GM12878 (cell line): ENCODE results near the gene TULP1. TPM values are rescaled to one million over a fixed set of nuclear protein-coding genes. Genes with fewer than 3 reads are reported as not detected.

Experiments used
- ATAC-seq: fragments of 200-7000 bp; cut with Tn5 transposase; 3 replicates; pipeline ENCODE4 v1.9.1; 2020; ENCODE audit warnings: mild to moderate bottlenecking, moderate library complexity
- BruUV-seq: library from RNA; stranded (reverse); fragments of 400-500 nt; replicated peaks from 2 replicates; lab custom pipeline; 2021; lab: Mats Ljungman, UMichigan
- CTCF ChIA-PET: fragments of 300-600 bp; sonication (Branson Sonifier 250); formaldehyde crosslinking; extraction: SDS; loops from one replicate; lab custom pipeline; 2021; ENCODE audit warnings: inconsistent platforms; lab: Yijun Ruan, JAX
- POLR2A ChIA-PET: fragments of 350-600 bp; formaldehyde crosslinking; extraction: SDS; loops from one replicate; lab custom pipeline; 2021; ENCODE audit warnings: inconsistent platforms; lab: Charles Lee
- RAD21 ChIA-PET: fragments of 300-600 bp; sonication (Branson Sonifier 250); formaldehyde crosslinking; loops from one replicate; lab custom pipeline; 2023; ENCODE audit warnings: antibody characterized with exemption; ENCODE audit not compliant: unreplicated experiment; lab: Charles Lee
- SMC1A ChIA-PET: fragments of 300-600 bp; sonication (Branson Sonifier 250); formaldehyde crosslinking; loops from one replicate; lab custom pipeline; 2023; ENCODE audit not compliant: unreplicated experiment, uncharacterized antibody; lab: Charles Lee
- DNase-seq: peaks from one replicate; pipeline ENCODE4 v3.0.0-alpha.2; 2011; ENCODE audit warnings: low read depth, low spot score
- FAIRE-seq: peaks from 3 replicates; lab custom pipeline; 2011; peaks lifted over from hg19 to GRCh38; lab: Jason Lieb, UNC
- H2AFZ ChIP-seq: 2 replicates; pipeline ENCODE4 v1.6.0; 2011; ENCODE audit warnings: low read depth, low read length, control low read depth; ENCODE audit not compliant: control insufficient read depth
- H3K27ac ChIP-seq: 2 replicates; pipeline ENCODE4 v1.5.1; 2011; ENCODE audit warnings: control low read depth; ENCODE audit not compliant: control insufficient read depth, insufficient read depth
- H3K27me3 ChIP-seq, 2 experiments: replicated peaks in 1 of 2; 2 replicates each; pipeline versions ENCODE4 v1.6.0 to v1.6.1; 2011; ENCODE audit warnings: low read length in 1 of 2; ENCODE audit not compliant: control insufficient read depth in 2 of 2, insufficient read depth in 2 of 2
- H3K36me3 ChIP-seq, 2 experiments: 2 replicates each; pipeline ENCODE4 v1.5.1; 2011; ENCODE audit warnings: low read length in 1 of 2; ENCODE audit not compliant: control insufficient read depth in 2 of 2, insufficient read depth in 2 of 2
- H3K4me1 ChIP-seq: 2 replicates; pipeline ENCODE4 v1.6.1; 2011; ENCODE audit warnings: mild to moderate bottlenecking, low read length, moderate library complexity, mixed read lengths; ENCODE audit not compliant: control insufficient read depth, insufficient read depth
- H3K4me2 ChIP-seq: 2 replicates; pipeline ENCODE4 v1.6.0; 2011; ENCODE audit warnings: control low read depth; ENCODE audit not compliant: control insufficient read depth, insufficient read depth
- H3K4me3 ChIP-seq: fragments of 200-600 bp; sonication (generic); 2 replicates; pipeline ENCODE4 v1.5.1; 2016
- H3K79me2 ChIP-seq: 2 replicates; pipeline ENCODE4 v1.6.0; 2011; ENCODE audit warnings: low read length; ENCODE audit not compliant: control insufficient read depth, insufficient read depth
- H3K9ac ChIP-seq: 2 replicates; pipeline ENCODE4 v1.8.0; 2011; ENCODE audit warnings: low read length, control low read depth, mixed read lengths; ENCODE audit not compliant: control insufficient read depth, insufficient read depth
- H3K9me3 ChIP-seq: replicated peaks from 3 replicates; pipeline ENCODE4 v1.5.1; 2011; ENCODE audit warnings: mild to moderate bottlenecking, low read length; ENCODE audit not compliant: control insufficient read depth, insufficient read depth
- H4K20me1 ChIP-seq: 2 replicates; pipeline ENCODE4 v1.6.0; 2011; ENCODE audit not compliant: control insufficient read depth, insufficient read depth
- ATF3 ChIP-seq: IDR thresholded peaks from 2 replicates; pipeline ENCODE4 v1.6.1; 2011; ENCODE audit warnings: low read depth, mild to moderate bottlenecking, low read length, moderate library complexity, borderline replicate concordance; ENCODE audit errors: extremely low read depth
- CBFB ChIP-seq: IDR thresholded peaks from 2 replicates; pipeline ENCODE4 v1.6.1; 2016; ENCODE audit warnings: antibody characterized with exemption, low read depth
- CBX5 ChIP-seq: sonication (generic); IDR thresholded peaks from 2 replicates; pipeline ENCODE4 v1.6.1; 2016; ENCODE audit warnings: low read depth, moderate library complexity, mild to moderate bottlenecking, inconsistent platforms
- CHD1 ChIP-seq: IDR thresholded peaks from 2 replicates; pipeline ENCODE4 v1.6.1; 2012; ENCODE audit warnings: low read depth, low read length, improper control_type of control experiment
- CREB1 ChIP-seq: IDR thresholded peaks from 2 replicates; pipeline ENCODE4 v1.6.1; 2012; ENCODE audit warnings: low read depth, mild to moderate bottlenecking, inconsistent platforms
- E4F1 ChIP-seq: fragments of 450-650 bp; IDR thresholded peaks from 2 replicates; pipeline ENCODE4 v1.6.1; 2018; ENCODE audit warnings: borderline replicate concordance, mild to moderate bottlenecking; ENCODE audit not compliant: partially characterized antibody
- KAT2A ChIP-seq: conservative IDR thresholded peaks from 2 replicates; pipeline ENCODE4 v1.6.1; 2011; ENCODE audit warnings: low read depth, low read length; ENCODE audit not compliant: control insufficient read depth
- NFYA ChIP-seq: IDR thresholded peaks from 2 replicates; pipeline ENCODE4 v1.6.1; 2011; ENCODE audit warnings: low read depth, mild to moderate bottlenecking, low read length, improper control_type of control experiment, borderline replicate concordance
- SMARCA5 ChIP-seq: fragments of 450-650 bp; IDR thresholded peaks from 2 replicates; pipeline ENCODE4 v1.6.1; 2017; ENCODE audit warnings: mild to moderate bottlenecking
- SRF ChIP-seq, 2 experiments: IDR thresholded peaks; 2 replicates each; pipeline ENCODE4 v1.6.1; 2011; ENCODE audit warnings: low read depth in 2 of 2, low read length in 2 of 2, mild to moderate bottlenecking in 1 of 2, moderate library complexity in 1 of 2
- STAT3 ChIP-seq: IDR thresholded peaks from 2 replicates; pipeline ENCODE4 v1.6.1; 2011; ENCODE audit warnings: low read depth, low read length, improper control_type of control experiment
- TARDBP ChIP-seq: IDR thresholded peaks from 2 replicates; pipeline ENCODE4 v1.6.1; 2016; ENCODE audit warnings: borderline replicate concordance
- ZBTB33 ChIP-seq: fragments of 450-650 bp; IDR thresholded peaks from 2 replicates; pipeline ENCODE4 v1.6.1; 2017; ENCODE audit warnings: mild to moderate bottlenecking
- ZNF207 ChIP-seq: fragments of 450-650 bp; IDR thresholded peaks from 2 replicates; pipeline ENCODE4 v1.6.1; 2014; ENCODE audit warnings: antibody characterized with exemption, mild to moderate bottlenecking, borderline replicate concordance
- ZZZ3 ChIP-seq: IDR thresholded peaks from 2 replicates; pipeline ENCODE4 v1.6.1; 2011; ENCODE audit warnings: low read depth; ENCODE audit not compliant: control insufficient read depth, insufficient read length
- WGBS: methylation state at CpG from one replicate; pipeline ENCODE4 v1.1.6; 2016; ENCODE audit warnings: low lambda C conversion rate; ENCODE audit not compliant: insufficient replicate concordance, insufficient coverage; ENCODE audit errors: missing lambda C conversion rate; 5-methylcytosine and 5-hydroxymethylcytosine counted together
- in situ Hi-C: fragments of 300-500 bp; cut with MboI; formaldehyde crosslinking; loops from 9 replicates; pipeline ENCODE4 v1.14.3; 2018; ENCODE audit warnings: mixed read lengths
- intact Hi-C: fragments of 100-400 bp; cut with micrococcal nuclease; formaldehyde crosslinking; loops from one replicate; pipeline ENCODE4 v1.14.2; 2022; ENCODE audit not compliant: unreplicated experiment
- polyA plus RNA-seq, 11 experiments: library from polyadenylated mRNA; depleted of rRNA in 4 of 11; unstranded in 6 of 11; stranded (reverse) in 5 of 11; fragments of >200 nt; fragmentation: Nextera tagmentation in 4 of 11; fragmentation: Illumina TruSeq in 1 of 11; extraction: Ambion mirVana in 4 of 11; extraction: Trizol in 1 of 11; gene quantifications; 1 replicate in 1 of 11; 2 replicates in 10 of 11; pipeline versions ENCODE4 v1.2.1 to v1.2.3, GENCODE V29; 2011 to 2016; ENCODE audit warnings: inconsistent platforms in 2 of 11, missing spikeins in 2 of 11, low read depth in 1 of 11
- total RNA-seq, 4 experiments: library from RNA; depleted of rRNA in 3 of 4; stranded (reverse); fragments of >200 nt in 3 of 4; fragmentation: Illumina TruSeq in 1 of 4; extraction: Trizol in 1 of 4; gene quantifications; 2 replicates each; pipeline versions ENCODE4 v1.2.1 to v1.2.3, GENCODE V29; 2013 to 2021
- TF ChIP-seq, protein P1 (sequence below): fragments of 450-650 bp; formaldehyde crosslinking; IDR thresholded peaks from 2 replicates; pipeline ENCODE4 v1.4.0; 2022; ENCODE audit warnings: mild to moderate bottlenecking, moderate library complexity

Gene TULP1
- total and polyA plus RNA-seq, 10 of the 15 experiments (the other 5 are each of a cell fraction or from before 2014, with no cell fraction given) = not detected

- intact Hi-C loops = no loop called here
- POLR2A ChIA-PET = no interaction called here
These were observed 37.7 kb upstream of the TULP1 start for GRCh38 chr6:35550437-35550836.

More at GRCh38 chr6:35550437-35550836, 37.7 kb upstream of the TULP1 start:
- no peaks in the 10 kb centered on the region for H3K27me3 ChIP-seq
- no peak for TF ChIP-seq SRF (IDR thresholded peaks at IDR 0.05; ENCODE audit: low read depth in 2 of 2, low read length in 2 of 2)
- TF ChIP-seq ATF3 = no peak
- TF ChIP-seq NFYA = no peak
- TF ChIP-seq STAT3 = no peak
- TF ChIP-seq KAT2A = no peak
- TF ChIP-seq CHD1 = no peak
- no peak for TF ChIP-seq ZNF207
- TF ChIP-seq CBFB = no peak
- no peak for TF ChIP-seq CBX5
- no peak for TF ChIP-seq E4F1
- TF ChIP-seq CREB1 = no peak
- no peak for TF ChIP-seq ZBTB33
- no peak for TF ChIP-seq SMARCA5
- TF ChIP-seq, protein P1, sequence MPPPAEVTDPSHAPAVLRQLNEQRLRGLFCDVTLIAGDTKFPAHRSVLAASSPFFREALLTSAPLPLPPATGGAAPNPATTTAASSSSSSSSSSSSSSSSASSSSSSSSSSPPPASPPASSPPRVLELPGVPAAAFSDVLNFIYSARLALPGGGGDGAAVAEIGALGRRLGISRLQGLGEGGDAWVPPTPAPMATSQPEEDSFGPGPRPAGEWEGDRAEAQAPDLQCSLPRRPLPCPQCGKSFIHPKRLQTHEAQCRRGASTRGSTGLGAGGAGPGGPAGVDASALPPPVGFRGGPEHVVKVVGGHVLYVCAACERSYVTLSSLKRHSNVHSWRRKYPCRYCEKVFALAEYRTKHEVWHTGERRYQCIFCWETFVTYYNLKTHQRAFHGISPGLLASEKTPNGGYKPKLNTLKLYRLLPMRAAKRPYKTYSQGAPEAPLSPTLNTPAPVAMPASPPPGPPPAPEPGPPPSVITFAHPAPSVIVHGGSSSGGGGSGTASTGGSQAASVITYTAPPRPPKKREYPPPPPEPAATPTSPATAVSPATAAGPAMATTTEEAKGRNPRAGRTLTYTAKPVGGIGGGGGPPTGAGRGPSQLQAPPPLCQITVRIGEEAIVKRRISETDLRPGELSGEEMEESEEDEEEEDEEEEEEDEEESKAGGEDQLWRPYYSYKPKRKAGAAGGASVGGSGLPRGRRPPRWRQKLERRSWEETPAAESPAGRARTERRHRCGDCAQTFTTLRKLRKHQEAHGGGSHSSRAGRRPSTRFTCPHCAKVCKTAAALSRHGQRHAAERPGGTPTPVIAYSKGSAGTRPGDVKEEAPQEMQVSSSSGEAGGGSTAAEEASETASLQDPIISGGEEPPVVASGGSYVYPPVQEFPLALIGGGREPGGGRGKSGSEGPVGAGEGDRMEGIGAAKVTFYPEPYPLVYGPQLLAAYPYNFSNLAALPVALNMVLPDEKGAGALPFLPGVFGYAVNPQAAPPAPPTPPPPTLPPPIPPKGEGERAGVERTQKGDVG (CRISPR knock-in tag) = no peak
- no peak for TF ChIP-seq ZZZ3
- no peak for TF ChIP-seq TARDBP
- H3K4me2 ChIP-seq = no peak overlapping the region
- DNase-seq (no peak), ATAC-seq (no peak), FAIRE-seq (no peak)
- WGBS = 0% methylated on average over 1 of the region's 1 CpG
- ChIA-PET CTCF (no interaction called here), RAD21 (interaction anchor here (0.8 kb wide), 1 partner anchor 28 kb away, joined by 3 read pairs; no protein-coding TSS in a partner anchor), SMC1A (no interaction called here)
- peaks cover 1% of the 10 kb centered on the region; the same call in 1 of the 3 replicates for H3K9me3 ChIP-seq
- H3K4me3 ChIP-seq = no peak overlapping the region
- no peaks in the 10 kb centered on the region for H3K79me2 ChIP-seq
- no peaks in the 10 kb centered on the region for H4K20me1 ChIP-seq
- no TSS peak for BruUV-seq
- no peak overlapping the region for H2AFZ ChIP-seq
- no peak overlapping the region for H3K27ac ChIP-seq
- H3K4me1 ChIP-seq = no peaks in the 10 kb centered on the region
- H3K9ac ChIP-seq = no peak overlapping the region
- no peaks in the 10 kb centered on the region for H3K36me3 ChIP-seq
- in situ Hi-C loops = no loop called here
